AG10803 (cell line): ENCODE results near the gene IL17REL.

Experiments used
- DNase-seq: peaks from one replicate; pipeline ENCODE4 v3.0.0; 2010; ENCODE audit warnings: low read depth
- H3K4me3 ChIP-seq: 2 replicates; pipeline ENCODE4 v1.5.1; 2011; ENCODE audit warnings: mild to moderate bottlenecking, low read length, control low read depth
- CTCF ChIP-seq: conservative IDR thresholded peaks from 2 replicates; pipeline ENCODE4 v1.5.1; 2011; ENCODE audit warnings: mild to moderate bottlenecking, low read length, control low read depth, inconsistent platforms

The IL17REL gene

GRCh38 chr22:50011447-50012210 is 936 bp downstream of the IL17REL start:
- no peak overlapping the region for H3K4me3 ChIP-seq
- DNase-seq, result no peak
- TF ChIP-seq CTCF, result no peak

- no peak for DNase-seq
- TF ChIP-seq CTCF, result no peak
- H3K4me3 ChIP-seq, result no peak overlapping the region
Observed at GRCh38 chr22:50010676-50011446, 1.7 kb downstream of the IL17REL start.

GRCh38 chr22:50009765-50010675 is 2.5 kb downstream of the IL17REL start:
- no peak overlapping the region for H3K4me3 ChIP-seq
- TF ChIP-seq CTCF, result no peak
- no peak for DNase-seq

GRCh38 chr22:50009251-50009650 is 3.3 kb downstream of the IL17REL start:
- H3K4me3 ChIP-seq, result no peak overlapping the region
- no peak for TF ChIP-seq CTCF
- no peak for DNase-seq

- TF ChIP-seq CTCF, result no peak
- no peak overlapping the region for H3K4me3 ChIP-seq
- DNase-seq, result no peak
Observed at GRCh38 chr22:50008151-50009040, 4.2 kb downstream of the IL17REL start.

GRCh38 chr22:50007057-50007511 is 5.5 kb downstream of the IL17REL start:
- no peak for DNase-seq

More at GRCh38 chr22:50007057-50007511, 5.5 kb downstream of the IL17REL start:
- TF ChIP-seq CTCF, result no peak
- H3K4me3 ChIP-seq, result no peak overlapping the region
